OCI-LY1 (cell line): Measurements from ENCODE around the gene SIN3A.

Source experiments
- H2AFZ ChIP-seq: fragments of 200-600 bp; sonication (generic), shearing (Covaris generic); 2 replicates; pipeline ENCODE4 v1.6.0; 2014; ENCODE audit warnings: antibody characterized with exemption, mild to moderate bottlenecking, low read length
- H3F3A ChIP-seq: fragments of 200-600 bp; sonication (generic), shearing (Covaris generic); 2 replicates; pipeline ENCODE4 v1.6.0; 2014; ENCODE audit warnings: mild to moderate bottlenecking, antibody characterized with exemption, low read length, moderate library complexity; ENCODE audit not compliant: insufficient read depth
- H3K27ac ChIP-seq: fragments of 200-600 bp; sonication (generic); 2 replicates; pipeline ENCODE4 v1.5.1; 2014; ENCODE audit warnings: low read length, mixed run types, mild to moderate bottlenecking, low read depth; ENCODE audit not compliant: poor library complexity, severe bottlenecking
- H3K27me3 ChIP-seq: fragments of 200-600 bp; sonication (generic); 2 replicates; pipeline ENCODE4 v1.6.0; 2014; ENCODE audit warnings: antibody characterized with exemption, mild to moderate bottlenecking, low read length, moderate library complexity; ENCODE audit not compliant: insufficient read depth
- H3K36me3 ChIP-seq: fragments of 200-600 bp; sonication (generic); 2 replicates; pipeline ENCODE4 v1.6.1; 2014; ENCODE audit warnings: mild to moderate bottlenecking, antibody characterized with exemption, low read length, moderate library complexity, mixed read lengths; ENCODE audit not compliant: insufficient read depth
- H3K4me1 ChIP-seq: fragments of 200-600 bp; sonication (generic); 2 replicates; pipeline ENCODE4 v1.5.1; 2014; ENCODE audit warnings: mild to moderate bottlenecking, low read length, moderate library complexity; ENCODE audit not compliant: insufficient read depth, severe bottlenecking
- H3K4me2 ChIP-seq: fragments of 200-600 bp; sonication (generic), shearing (Covaris generic); 2 replicates; pipeline ENCODE4 v1.6.1; 2014; ENCODE audit warnings: low read length
- H3K4me3 ChIP-seq: fragments of 200-600 bp; sonication (generic); 2 replicates; pipeline ENCODE4 v1.5.1; 2014; ENCODE audit warnings: low read length, low read depth, mild to moderate bottlenecking, mixed read lengths; ENCODE audit not compliant: poor library complexity, severe bottlenecking
- H3K79me2 ChIP-seq: fragments of 200-600 bp; shearing (Covaris generic); 2 replicates; pipeline ENCODE4 v1.6.1; 2016; ENCODE audit warnings: mixed run types, low read length, mixed read lengths; ENCODE audit not compliant: insufficient read depth
- H3K9ac ChIP-seq: fragments of 200-600 bp; sonication (generic), shearing (Covaris generic); 2 replicates; pipeline ENCODE4 v1.6.1; 2014; ENCODE audit warnings: mild to moderate bottlenecking, low read length, mixed read lengths
- H3K9me2 ChIP-seq: fragments of 200-600 bp; sonication (generic), shearing (Covaris generic); 2 replicates; pipeline ENCODE4 v1.6.1; 2014; ENCODE audit warnings: low read depth, mild to moderate bottlenecking, low read length, mixed read lengths
- H3K9me3 ChIP-seq: fragments of 200-600 bp; shearing (Covaris generic); 2 replicates; pipeline ENCODE4 v1.6.1; 2014; ENCODE audit warnings: low read length, mixed read lengths
- H4K20me1 ChIP-seq: fragments of 200-600 bp; sonication (generic), shearing (Covaris generic); 2 replicates; pipeline ENCODE4 v1.6.0; 2016; ENCODE audit warnings: mild to moderate bottlenecking, low read length; ENCODE audit not compliant: insufficient read depth
- CTCF ChIP-seq: fragments of 200-600 bp; sonication (generic), shearing (Covaris generic); IDR thresholded peaks from 2 replicates; pipeline ENCODE4 v1.5.1; 2017; ENCODE audit warnings: mild to moderate bottlenecking, antibody characterized with exemption, low read length, moderate library complexity, mixed read lengths
- EZH2 ChIP-seq: fragments of 200-600 bp; sonication (generic), shearing (Covaris generic); IDR thresholded peaks from 2 replicates; pipeline ENCODE4 v1.8.0; 2017; ENCODE audit warnings: borderline replicate concordance, mixed run types, mild to moderate bottlenecking, antibody characterized with exemption, low read length, moderate library complexity, mixed read lengths

The SIN3A gene

GRCh38 chr15:75355369-75355768 lies 96.1 kb downstream of the SIN3A start:
- TF ChIP-seq EZH2 (no peak), CTCF (no peak)
- H3K36me3 ChIP-seq = peaks cover 50% of the 10 kb centered on the region

GRCh38 chr15:75354454-75354853 lies 97.0 kb downstream of the SIN3A start:
- Histone ChIP-seq H3K4me2 (no peak overlapping the region), H3K9me2 (no peaks in the 10 kb centered on the region), H3F3A (no peaks in the 10 kb centered on the region), H3K9me3 (no peaks in the 10 kb centered on the region), H3K79me2 (no peaks in the 10 kb centered on the region), H3K4me3 (no peak overlapping the region), H3K9ac (no peak overlapping the region), H2AFZ (no peak overlapping the region), H3K4me1 (peaks cover 8% of the 10 kb centered on the region), H3K36me3 (peaks cover 59% of the 10 kb centered on the region), H3K27me3 (no peaks in the 10 kb centered on the region), H3K27ac (no peak overlapping the region), H4K20me1 (no peaks in the 10 kb centered on the region)
- TF ChIP-seq EZH2 (no peak), CTCF (no peak)

More at GRCh38 chr15:75355369-75355768, 96.1 kb downstream of the SIN3A start:
- H3K79me2 ChIP-seq = no peaks in the 10 kb centered on the region
- H4K20me1 ChIP-seq = no peaks in the 10 kb centered on the region
- no peaks in the 10 kb centered on the region for H3K9me3 ChIP-seq
- no peaks in the 10 kb centered on the region for H3K27me3 ChIP-seq
- H3K9ac ChIP-seq = no peak overlapping the region
- H3K4me2 ChIP-seq = no peak overlapping the region
- no peak overlapping the region for H3K27ac ChIP-seq
- no peak overlapping the region for H3K4me3 ChIP-seq
- H3F3A ChIP-seq = no peaks in the 10 kb centered on the region
- no peak overlapping the region for H2AFZ ChIP-seq
- H3K9me2 ChIP-seq = no peaks in the 10 kb centered on the region
- no peaks in the 10 kb centered on the region for H3K4me1 ChIP-seq

- Histone ChIP-seq H3K4me3 (no peak overlapping the region), H3K27ac (no peak overlapping the region), H3K4me2 (no peak overlapping the region), H3K9me2 (no peaks in the 10 kb centered on the region), H3K9me3 (no peaks in the 10 kb centered on the region), H3K36me3 (peaks cover 67% of the 10 kb centered on the region), H3K9ac (no peak overlapping the region), H3K79me2 (no peaks in the 10 kb centered on the region), H3K27me3 (no peaks in the 10 kb centered on the region), H4K20me1 (no peaks in the 10 kb centered on the region), H2AFZ (no peak overlapping the region), H3F3A (no peaks in the 10 kb centered on the region), H3K4me1 (peaks cover 17% of the 10 kb centered on the region)
- TF ChIP-seq EZH2 (no peak), CTCF (no peak)
Observed at GRCh38 chr15:75353604-75354003, 97.9 kb downstream of the SIN3A start.
